Tibial artery (tissue), 4 donors: ENCODE data around the gene PXDN.
A peak's percentile ranks its signal among the peaks of the same experiment; 100 is the strongest.

Source experiments
- DNase-seq, 2 donors: peaks; one replicate each; pipeline ENCODE4 v3.0.0-alpha.2; 2019
- H3K27ac ChIP-seq, 2 donors: fragments of 200-600 bp; sonication (generic) in 1 of 2; 1 replicate in 1 of 2; 2 replicates in 1 of 2; pipeline ENCODE4 v1.5.1; 2018 to 2019; ENCODE audit warnings: mild to moderate bottlenecking in 1 of 2
- H3K27me3 ChIP-seq, 2 donors: fragments of 200-600 bp; sonication (generic) in 1 of 2; one replicate each; pipeline versions ENCODE4 v1.5.1 to v1.6.0; 2016 to 2019
- H3K36me3 ChIP-seq, 3 donors: fragments of 200-600 bp; sonication (generic) in 2 of 3; one replicate each; pipeline ENCODE4 v1.5.1; 2016 to 2019; ENCODE audit warnings: mild to moderate bottlenecking in 2 of 3
- H3K4me1 ChIP-seq, 4 donors: fragments of 200-600 bp; sonication (generic) in 2 of 4; 1 replicate in 3 of 4; 2 replicates in 1 of 4; pipeline ENCODE4 v1.5.1; 2016 to 2019
- H3K4me3 ChIP-seq, 2 donors: fragments of 200-600 bp; sonication (generic) in 1 of 2; 1 replicate in 1 of 2; 2 replicates in 1 of 2; pipeline ENCODE4 v1.5.1; 2018 to 2019; ENCODE audit warnings: mild to moderate bottlenecking in 2 of 2
- H3K9me3 ChIP-seq, 3 donors: fragments of 200-600 bp; sonication (generic) in 1 of 3; one replicate each; pipeline ENCODE4 v1.5.1; 2016 to 2019
- intact Hi-C: fragments of 100-400 bp; cut with DNase I; formaldehyde crosslinking; loops from one replicate; pipeline ENCODE4 v1.15.0; 2023; ENCODE audit warnings: low total_unique reads
- TF ChIP-seq, protein P1 (sequence below), 2 experiments: fragments of 200-600 bp in 1 of 2; fragments of 450-650 bp in 1 of 2; IDR thresholded peaks; one replicate each; pipeline ENCODE4 v1.5.1; 2017 to 2019; ENCODE audit warnings: antibody characterized with exemption in 2 of 2, mild to moderate bottlenecking in 1 of 2, moderate library complexity in 1 of 2

Gene PXDN

DNA sequence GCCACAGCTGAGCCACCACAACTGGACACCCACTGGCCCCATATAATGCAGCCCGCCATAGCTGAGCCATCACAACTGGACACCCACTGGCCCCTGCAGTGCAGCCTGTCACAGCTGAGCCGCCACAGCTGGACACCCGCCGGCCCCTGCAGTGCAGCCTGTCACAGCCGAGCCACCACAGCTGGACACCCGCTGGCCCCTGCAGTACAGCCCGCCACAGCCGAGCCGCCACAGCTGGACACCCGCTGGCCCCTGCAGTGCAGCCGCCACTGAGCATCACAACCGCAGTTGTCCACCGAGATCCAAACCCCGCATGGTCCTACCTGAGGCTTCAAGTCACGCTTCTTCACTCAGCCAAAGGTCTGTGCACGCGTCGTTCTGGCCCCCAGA, 134.2 kb downstream of the PXDN start:
- Histone ChIP-seq H3K27ac (no peak overlapping the region), H3K27me3 (no peaks in the 10 kb centered on the region), H3K9me3 (no peaks in the 10 kb centered on the region), H3K4me3 (no peak overlapping the region), H3K4me1 (peaks cover 0 to 9% (median 0%) of the 10 kb centered on the region in 4 donors), H3K36me3 (no peaks in the 10 kb centered on the region)
- intact Hi-C loops, result no loop called here
- peak in 1 of 2 donors; percentile 34 for DNase-seq
- TF ChIP-seq, protein P1, sequence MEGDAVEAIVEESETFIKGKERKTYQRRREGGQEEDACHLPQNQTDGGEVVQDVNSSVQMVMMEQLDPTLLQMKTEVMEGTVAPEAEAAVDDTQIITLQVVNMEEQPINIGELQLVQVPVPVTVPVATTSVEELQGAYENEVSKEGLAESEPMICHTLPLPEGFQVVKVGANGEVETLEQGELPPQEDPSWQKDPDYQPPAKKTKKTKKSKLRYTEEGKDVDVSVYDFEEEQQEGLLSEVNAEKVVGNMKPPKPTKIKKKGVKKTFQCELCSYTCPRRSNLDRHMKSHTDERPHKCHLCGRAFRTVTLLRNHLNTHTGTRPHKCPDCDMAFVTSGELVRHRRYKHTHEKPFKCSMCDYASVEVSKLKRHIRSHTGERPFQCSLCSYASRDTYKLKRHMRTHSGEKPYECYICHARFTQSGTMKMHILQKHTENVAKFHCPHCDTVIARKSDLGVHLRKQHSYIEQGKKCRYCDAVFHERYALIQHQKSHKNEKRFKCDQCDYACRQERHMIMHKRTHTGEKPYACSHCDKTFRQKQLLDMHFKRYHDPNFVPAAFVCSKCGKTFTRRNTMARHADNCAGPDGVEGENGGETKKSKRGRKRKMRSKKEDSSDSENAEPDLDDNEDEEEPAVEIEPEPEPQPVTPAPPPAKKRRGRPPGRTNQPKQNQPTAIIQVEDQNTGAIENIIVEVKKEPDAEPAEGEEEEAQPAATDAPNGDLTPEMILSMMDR (IDR thresholded peaks at IDR 0.05), result no peak

DNA sequence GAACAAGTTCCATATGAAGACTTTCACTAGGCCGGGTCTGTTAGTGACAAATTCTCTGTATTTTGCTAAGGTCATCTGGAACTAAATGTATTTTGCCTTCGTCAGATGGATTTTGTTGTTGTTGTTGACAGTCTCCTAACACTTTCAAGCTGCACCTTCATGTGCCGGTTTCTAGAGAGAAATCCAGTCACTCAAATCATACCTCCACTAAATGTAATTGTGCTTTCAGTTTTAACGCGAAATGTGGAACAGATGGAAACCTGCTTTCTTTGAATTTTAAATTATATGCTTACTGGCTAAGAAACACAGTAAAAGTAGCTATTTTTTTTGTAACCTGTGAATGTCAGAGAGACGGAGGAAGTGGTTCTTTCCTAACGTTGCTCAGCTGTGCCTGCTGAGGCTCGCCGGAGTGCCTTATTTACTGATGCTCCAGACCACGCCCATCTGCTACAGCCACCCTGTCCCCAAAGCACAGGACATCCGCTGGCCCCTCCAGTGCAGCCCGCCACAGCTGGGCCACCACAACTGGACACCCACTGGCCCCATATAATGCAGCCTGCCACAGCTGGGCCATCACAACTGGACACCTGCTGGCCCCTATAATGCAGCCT, 134.7 kb downstream of the PXDN start:
- intact Hi-C loops, result no loop called here
- TF ChIP-seq, protein P1 (IDR thresholded peaks at IDR 0.05), result no peak
- no peak overlapping the region for H3K4me3 ChIP-seq
- H3K36me3 ChIP-seq, result no peaks in the 10 kb centered on the region
- H3K9me3 ChIP-seq, result no peaks in the 10 kb centered on the region
- peak in 1 of 2 donors; percentile 34 for DNase-seq
- H3K27ac ChIP-seq, result no peak overlapping the region
- H3K4me1 ChIP-seq, result peaks cover 0 to 13% (median 0%) of the 10 kb centered on the region in 4 donors
- H3K27me3 ChIP-seq, result no peaks in the 10 kb centered on the region

DNA sequence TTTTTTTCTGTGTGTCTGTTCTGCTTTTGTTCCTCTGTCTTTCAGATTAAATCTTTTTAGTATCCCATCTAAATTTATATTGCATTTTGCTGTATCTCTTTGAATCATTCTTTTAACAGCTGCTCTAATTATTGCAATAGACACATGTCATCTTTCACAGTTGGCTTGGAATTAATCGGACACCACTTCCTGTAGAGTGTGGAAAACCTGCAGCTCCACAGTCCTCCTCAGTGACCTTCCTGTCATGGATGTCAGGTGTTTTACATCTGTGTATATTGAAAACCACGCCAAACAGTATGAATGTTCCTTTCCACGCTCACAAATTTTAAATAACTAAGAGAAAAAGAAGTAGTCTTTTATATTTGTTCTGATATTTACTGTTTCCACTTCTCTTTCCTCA, 135.3 kb downstream of the PXDN start:
- DNase-seq, result no peak
- Histone ChIP-seq H3K4me3 (no peak overlapping the region), H3K36me3 (no peaks in the 10 kb centered on the region), H3K27me3 (no peaks in the 10 kb centered on the region), H3K9me3 (no peaks in the 10 kb centered on the region), H3K4me1 (peaks cover 0 to 13% (median 0%) of the 10 kb centered on the region in 4 donors), H3K27ac (no peak overlapping the region)
- TF ChIP-seq, protein P1 (IDR thresholded peaks at IDR 0.05), result no peak
- intact Hi-C loops, result no loop called here

DNA sequence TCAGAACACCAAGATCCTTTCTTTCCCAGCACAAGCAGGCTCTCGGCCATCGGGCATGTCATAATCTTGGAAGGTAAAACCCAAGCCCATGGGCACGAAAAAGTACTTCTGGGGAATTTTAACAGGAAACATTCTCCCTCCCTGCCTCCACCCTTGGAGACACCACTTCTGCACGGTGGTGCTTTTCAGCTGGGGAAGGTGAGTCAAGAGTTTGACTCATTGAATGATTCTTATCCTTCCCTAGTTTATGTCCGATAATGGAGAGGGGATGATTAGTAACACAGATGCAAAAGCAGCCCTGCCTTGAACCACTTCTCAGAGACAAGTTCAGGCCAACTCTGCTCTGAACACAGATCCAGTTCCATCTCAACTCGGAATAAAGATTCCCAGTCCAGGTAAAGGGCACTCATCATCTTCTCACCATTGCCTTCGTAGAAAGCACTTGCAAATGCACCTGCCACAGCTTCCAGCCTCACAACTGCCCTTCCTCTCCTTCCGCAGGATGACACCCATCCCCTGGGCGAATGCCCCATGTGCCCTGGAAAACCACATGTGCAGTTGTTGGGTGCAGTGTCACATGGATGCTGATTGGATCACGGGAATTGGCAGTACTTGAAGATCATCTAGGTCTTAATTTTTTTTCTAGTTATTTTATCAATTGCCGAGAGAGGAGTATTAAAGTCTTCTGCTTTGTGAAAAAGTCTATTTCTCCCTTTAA, 136.2 kb downstream of the PXDN start:
- peak in 1 of 2 donors; percentile 40 for DNase-seq
- H3K36me3 ChIP-seq, result no peaks in the 10 kb centered on the region
- no peak overlapping the region for H3K4me3 ChIP-seq
- H3K9me3 ChIP-seq, result no peaks in the 10 kb centered on the region
- peaks cover 0 to 13% (median 0%) of the 10 kb centered on the region in 4 donors for H3K4me1 ChIP-seq
- no peaks in the 10 kb centered on the region for H3K27me3 ChIP-seq
- intact Hi-C loops, result no loop called here
- TF ChIP-seq, protein P1 (IDR thresholded peaks at IDR 0.05), result no peak
- H3K27ac ChIP-seq, result no peak overlapping the region

DNA sequence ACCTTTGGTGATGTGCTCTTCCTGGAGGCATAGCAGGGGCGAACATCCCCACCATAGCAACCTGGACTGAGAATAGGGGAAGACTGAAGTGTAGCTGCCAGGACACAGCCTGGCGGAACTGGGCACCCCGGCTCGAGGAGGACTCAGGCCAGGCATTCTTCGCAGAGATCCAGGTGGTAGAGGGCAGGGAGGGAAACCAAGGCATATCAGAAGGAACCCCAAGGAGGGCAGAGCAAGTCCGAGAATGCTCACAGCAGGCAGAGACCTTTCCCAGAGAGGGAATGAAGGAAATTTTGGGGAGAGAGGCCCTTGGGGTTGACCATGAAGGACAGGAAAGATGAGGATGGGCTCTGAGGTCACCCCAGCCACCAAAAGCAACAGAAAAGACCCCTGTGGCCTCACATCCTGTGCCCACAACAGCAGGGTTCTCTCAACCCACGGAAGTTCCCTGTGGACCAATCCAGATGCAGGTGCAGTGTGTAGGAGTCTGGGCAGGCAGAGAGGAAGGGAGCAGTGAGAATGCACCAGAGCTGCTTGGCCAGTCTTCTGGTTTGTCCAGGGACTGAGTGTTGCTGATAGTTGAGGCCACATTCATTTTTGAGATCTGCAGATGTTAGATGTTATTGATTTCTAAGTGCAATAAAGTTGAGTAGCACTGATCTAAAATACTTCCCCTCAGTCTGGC, 136.9 kb downstream of the PXDN start:
- no peaks in the 10 kb centered on the region for H3K9me3 ChIP-seq
- H3K27me3 ChIP-seq, result no peaks in the 10 kb centered on the region
- no peaks in the 10 kb centered on the region for H3K36me3 ChIP-seq
- peaks cover 0 to 13% (median 0%) of the 10 kb centered on the region in 4 donors for H3K4me1 ChIP-seq
- no peak overlapping the region for H3K4me3 ChIP-seq
- DNase-seq, result peak in 1 of 2 donors; percentile 51
- TF ChIP-seq, protein P1 (IDR thresholded peaks at IDR 0.05), result no peak
- intact Hi-C loops, result no loop called here
- H3K27ac ChIP-seq, result no peak overlapping the region
